Measurements from ENCODE around the gene PLB1.

The PLB1 gene

DNA sequence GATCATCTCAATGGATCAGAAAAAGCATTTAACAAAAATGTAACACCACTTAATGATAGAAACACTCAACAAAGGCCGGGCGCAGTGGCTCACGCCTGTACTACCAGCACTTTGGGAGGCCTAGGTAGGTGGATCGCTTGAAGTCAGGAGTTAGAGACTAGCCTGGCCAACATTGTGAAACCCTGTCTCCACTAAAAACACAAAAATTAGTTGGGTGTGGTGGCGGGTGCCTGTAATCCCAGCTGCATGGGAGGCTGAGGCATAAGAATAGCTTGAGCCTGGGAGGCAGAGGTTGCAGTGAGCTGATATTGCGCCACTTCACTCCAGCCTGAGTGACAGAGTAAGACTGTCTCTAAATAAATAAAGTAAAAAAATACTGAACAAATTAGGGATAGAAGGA, 74.6 kb downstream of the PLB1 start:
- DNase-seq (ENCODE audit: low read depth in 1 of 2, low spot score in 1 of 2), result no peak
- TF ChIP-seq, protein P1, sequence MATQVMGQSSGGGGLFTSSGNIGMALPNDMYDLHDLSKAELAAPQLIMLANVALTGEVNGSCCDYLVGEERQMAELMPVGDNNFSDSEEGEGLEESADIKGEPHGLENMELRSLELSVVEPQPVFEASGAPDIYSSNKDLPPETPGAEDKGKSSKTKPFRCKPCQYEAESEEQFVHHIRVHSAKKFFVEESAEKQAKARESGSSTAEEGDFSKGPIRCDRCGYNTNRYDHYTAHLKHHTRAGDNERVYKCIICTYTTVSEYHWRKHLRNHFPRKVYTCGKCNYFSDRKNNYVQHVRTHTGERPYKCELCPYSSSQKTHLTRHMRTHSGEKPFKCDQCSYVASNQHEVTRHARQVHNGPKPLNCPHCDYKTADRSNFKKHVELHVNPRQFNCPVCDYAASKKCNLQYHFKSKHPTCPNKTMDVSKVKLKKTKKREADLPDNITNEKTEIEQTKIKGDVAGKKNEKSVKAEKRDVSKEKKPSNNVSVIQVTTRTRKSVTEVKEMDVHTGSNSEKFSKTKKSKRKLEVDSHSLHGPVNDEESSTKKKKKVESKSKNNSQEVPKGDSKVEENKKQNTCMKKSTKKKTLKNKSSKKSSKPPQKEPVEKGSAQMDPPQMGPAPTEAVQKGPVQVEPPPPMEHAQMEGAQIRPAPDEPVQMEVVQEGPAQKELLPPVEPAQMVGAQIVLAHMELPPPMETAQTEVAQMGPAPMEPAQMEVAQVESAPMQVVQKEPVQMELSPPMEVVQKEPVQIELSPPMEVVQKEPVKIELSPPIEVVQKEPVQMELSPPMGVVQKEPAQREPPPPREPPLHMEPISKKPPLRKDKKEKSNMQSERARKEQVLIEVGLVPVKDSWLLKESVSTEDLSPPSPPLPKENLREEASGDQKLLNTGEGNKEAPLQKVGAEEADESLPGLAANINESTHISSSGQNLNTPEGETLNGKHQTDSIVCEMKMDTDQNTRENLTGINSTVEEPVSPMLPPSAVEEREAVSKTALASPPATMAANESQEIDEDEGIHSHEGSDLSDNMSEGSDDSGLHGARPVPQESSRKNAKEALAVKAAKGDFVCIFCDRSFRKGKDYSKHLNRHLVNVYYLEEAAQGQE (IDR thresholded peaks at IDR 0.05; ENCODE audit: insufficient replicate concordance, low read depth), result no peak
- no peak for TF ChIP-seq POLR2AphosphoS5 (IDR thresholded peaks at IDR 0.05; ENCODE audit: low read depth)
- TF ChIP-seq GABPA (IDR thresholded peaks at IDR 0.05; ENCODE audit: low read depth), result no peak
- no peak for TF ChIP-seq SPI1 (IDR thresholded peaks at IDR 0.05; ENCODE audit: borderline replicate concordance, low read depth)
- TF ChIP-seq, protein P2, sequence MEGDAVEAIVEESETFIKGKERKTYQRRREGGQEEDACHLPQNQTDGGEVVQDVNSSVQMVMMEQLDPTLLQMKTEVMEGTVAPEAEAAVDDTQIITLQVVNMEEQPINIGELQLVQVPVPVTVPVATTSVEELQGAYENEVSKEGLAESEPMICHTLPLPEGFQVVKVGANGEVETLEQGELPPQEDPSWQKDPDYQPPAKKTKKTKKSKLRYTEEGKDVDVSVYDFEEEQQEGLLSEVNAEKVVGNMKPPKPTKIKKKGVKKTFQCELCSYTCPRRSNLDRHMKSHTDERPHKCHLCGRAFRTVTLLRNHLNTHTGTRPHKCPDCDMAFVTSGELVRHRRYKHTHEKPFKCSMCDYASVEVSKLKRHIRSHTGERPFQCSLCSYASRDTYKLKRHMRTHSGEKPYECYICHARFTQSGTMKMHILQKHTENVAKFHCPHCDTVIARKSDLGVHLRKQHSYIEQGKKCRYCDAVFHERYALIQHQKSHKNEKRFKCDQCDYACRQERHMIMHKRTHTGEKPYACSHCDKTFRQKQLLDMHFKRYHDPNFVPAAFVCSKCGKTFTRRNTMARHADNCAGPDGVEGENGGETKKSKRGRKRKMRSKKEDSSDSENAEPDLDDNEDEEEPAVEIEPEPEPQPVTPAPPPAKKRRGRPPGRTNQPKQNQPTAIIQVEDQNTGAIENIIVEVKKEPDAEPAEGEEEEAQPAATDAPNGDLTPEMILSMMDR (IDR thresholded peaks at IDR 0.05; ENCODE audit: insufficient read depth, low read length), result no peak
- Histone ChIP-seq H3K27me3 (ENCODE audit: insufficient read depth, poor library complexity, severe bottlenecking) (no peaks in the 10 kb centered on the region), H3K27ac (replicated peaks) (no peak overlapping the region), H3K4me3 (replicated peaks; ENCODE audit: insufficient read depth, low read length) (no peak overlapping the region)

DNA sequence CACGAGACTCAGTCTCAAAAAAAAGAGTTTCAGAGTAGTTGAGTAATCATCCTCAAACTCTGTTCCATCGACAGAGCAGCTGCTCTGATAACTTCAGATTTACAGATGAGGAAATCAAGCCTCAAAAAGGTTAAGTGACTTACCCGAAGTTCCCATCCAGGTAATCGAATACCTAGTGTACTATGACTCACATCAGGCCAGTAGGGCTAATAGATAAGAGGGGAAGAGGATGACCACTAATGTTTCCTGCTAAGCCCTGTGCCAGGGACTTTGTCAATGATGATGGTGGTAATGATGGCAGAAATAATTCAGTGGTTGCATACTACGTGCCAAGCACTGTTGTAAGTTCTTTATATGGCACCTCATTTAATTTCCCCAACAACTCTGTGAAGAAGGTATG, 80.9 kb downstream of the PLB1 start:
- no peaks in the 10 kb centered on the region for H3K27me3 ChIP-seq (ENCODE audit: insufficient read depth, poor library complexity, severe bottlenecking)
- TF ChIP-seq, protein P1 (IDR thresholded peaks at IDR 0.05; ENCODE audit: insufficient replicate concordance, low read depth), result no peak
- DNase-seq (ENCODE audit: low read depth in 1 of 2, low spot score in 1 of 2), result no peak
- H3K27ac ChIP-seq (replicated peaks), result no peak overlapping the region
- no peak overlapping the region for H3K4me3 ChIP-seq (replicated peaks; ENCODE audit: insufficient read depth, low read length)

DNA sequence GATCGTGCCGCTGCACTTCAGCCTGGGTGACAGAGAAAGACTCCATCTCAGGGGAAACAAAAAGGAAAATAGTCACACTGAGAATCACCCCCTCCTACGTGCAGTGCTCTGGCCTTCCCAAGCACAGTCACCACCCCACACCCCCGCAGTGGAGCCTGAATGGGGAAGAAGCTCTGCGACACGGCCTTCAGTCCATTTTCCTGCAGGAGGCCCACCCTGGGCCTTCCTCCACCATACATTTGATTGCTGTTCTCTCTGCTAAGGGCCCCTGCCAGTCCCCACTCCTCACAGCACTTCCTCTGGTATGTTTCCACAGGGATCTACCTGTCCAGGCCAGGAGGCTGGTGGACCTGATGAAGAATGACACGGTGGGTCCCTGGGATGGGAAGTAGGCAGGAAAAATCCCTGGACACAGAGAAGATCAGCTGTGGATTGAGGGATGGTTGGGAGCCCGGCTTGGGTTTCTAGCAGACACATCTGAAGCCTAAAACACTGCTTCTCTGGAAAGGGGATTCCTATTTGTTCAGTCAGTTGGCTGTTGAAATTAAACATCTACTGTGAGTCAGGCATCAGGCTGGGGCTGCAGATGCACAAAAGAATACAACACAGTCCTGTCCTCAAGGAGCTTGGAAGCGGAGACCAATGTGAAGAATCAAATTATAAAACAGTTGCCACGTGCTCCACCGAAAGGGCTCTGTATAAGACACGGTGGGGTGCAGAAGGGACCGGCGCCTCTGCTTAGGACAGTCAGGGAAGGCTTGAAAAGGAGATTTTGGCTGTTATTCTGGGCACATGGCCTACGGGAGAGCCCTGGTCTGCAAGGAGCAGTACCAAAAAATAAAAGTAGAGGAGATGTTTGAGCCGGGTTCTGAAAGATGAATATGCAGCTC, 82.2 kb downstream of the PLB1 start:
- TF ChIP-seq, protein P2 (IDR thresholded peaks at IDR 0.05; ENCODE audit: insufficient read depth, low read length), result no peak
- TF ChIP-seq, protein P1 (IDR thresholded peaks at IDR 0.05; ENCODE audit: insufficient replicate concordance, low read depth), result no peak
- no peak for DNase-seq (ENCODE audit: low read depth in 1 of 2, low spot score in 1 of 2)
- Histone ChIP-seq H3K4me3 (replicated peaks; ENCODE audit: insufficient read depth, low read length) (no peak overlapping the region), H3K27ac (replicated peaks) (no peak overlapping the region), H3K27me3 (ENCODE audit: insufficient read depth, poor library complexity, severe bottlenecking) (no peaks in the 10 kb centered on the region)
